Spleen (tissue), 11 donors: ENCODE results near the gene ARTN. TPM values are rescaled to one million over a fixed set of nuclear protein-coding genes. Genes with fewer than 3 reads are reported as not detected.

Experiments used
- DNase-seq: peaks from one replicate; pipeline ENCODE4 v3.0.0-alpha.2; 2020
- H3K27ac ChIP-seq, 8 donors: fragments of 200-600 bp; sonication (generic) in 7 of 8; 1 replicate in 4 of 8; 2 replicates in 4 of 8; pipeline versions ENCODE4 v1.5.0 to v1.8.0; 2016 to 2021; ENCODE audit warnings: inconsistent platforms in 4 of 8, mild to moderate bottlenecking in 4 of 8, moderate library complexity in 1 of 8
- H3K27me3 ChIP-seq, 7 donors: fragments of 200-600 bp; sonication (generic) in 6 of 7; replicated peaks in 1 of 7; 1 replicate in 4 of 7; 2 replicates in 3 of 7; pipeline versions ENCODE4 v1.5.0 to v1.8.0; 2016 to 2021; ENCODE audit warnings: inconsistent platforms in 3 of 7, mild to moderate bottlenecking in 1 of 7
- H3K36me3 ChIP-seq, 6 donors: fragments of 200-600 bp; sonication (generic) in 5 of 6; 1 replicate in 4 of 6; 2 replicates in 2 of 6; pipeline versions ENCODE4 v1.5.0 to v1.8.0; 2016 to 2021; ENCODE audit warnings: inconsistent platforms in 2 of 6
- H3K4me1 ChIP-seq, 6 donors: fragments of 200-600 bp; sonication (generic) in 5 of 6; 1 replicate in 3 of 6; 2 replicates in 3 of 6; pipeline versions ENCODE4 v1.5.0 to v1.8.0; 2016 to 2021; ENCODE audit warnings: inconsistent platforms in 3 of 6
- H3K4me3 ChIP-seq, 8 donors: fragments of 200-600 bp; sonication (generic) in 7 of 8; 1 replicate in 4 of 8; 2 replicates in 4 of 8; pipeline versions ENCODE4 v1.5.0 to v1.8.0; 2016 to 2021; ENCODE audit warnings: inconsistent platforms in 4 of 8, mild to moderate bottlenecking in 4 of 8, moderate library complexity in 2 of 8
- H3K9me3 ChIP-seq, 8 donors: fragments of 200-600 bp; sonication (generic) in 7 of 8; 1 replicate in 4 of 8; 2 replicates in 4 of 8; pipeline versions ENCODE4 v1.5.0 to v1.8.0; 2016 to 2021; ENCODE audit warnings: inconsistent platforms in 4 of 8
- POLR2A ChIP-seq, 3 donors: fragments of 450-650 bp; IDR thresholded peaks; one replicate each; pipeline ENCODE4 v1.5.1; 2017; ENCODE audit warnings: antibody characterized with exemption in 3 of 3, mild to moderate bottlenecking in 1 of 3
- POLR2AphosphoS5 ChIP-seq, 3 donors: sonication (generic); formaldehyde crosslinking; IDR thresholded peaks; one replicate each; pipeline ENCODE4 v1.5.1; 2017; ENCODE audit warnings: antibody characterized with exemption in 3 of 3
- WGBS, 5 donors: extraction: QIAGEN DNeasy Blood & Tissue Kit in 3 of 5; methylation state at CpG; one replicate each; pipeline versions ENCODE4 v1.1.5 to v1.1.7; 2013 to 2018; 5-methylcytosine and 5-hydroxymethylcytosine counted together
- intact Hi-C: fragments of 100-400 bp; cut with DNase I; formaldehyde crosslinking; loops from one replicate; pipeline ENCODE4 v1.15.0; 2023; ENCODE audit warnings: low total_unique reads
- polyA plus RNA-seq, 3 donors: library from polyadenylated mRNA; stranded (reverse); fragments of 200-250 nt; gene quantifications; one replicate each; pipeline ENCODE4 v1.2.1, GENCODE V29; 2013
- total RNA-seq, 7 donors: library from RNA; depleted of rRNA in 3 of 7; stranded (reverse); fragments of >200 nt in 3 of 7; fragmentation: NEBNext Ultra II Directional in 4 of 7; extraction: Animal tissue kit (Norgen Biotek cat#: 25700) in 4 of 7; gene quantifications; one replicate each; pipeline versions ENCODE4 v1.1.0 to v1.2.1, GENCODE V29; 2016 to 2021
- TF ChIP-seq, protein P1 (sequence below), 11 experiments: fragments of 200-600 bp in 7 of 11; fragments of 450-650 bp in 4 of 11; sonication (generic) in 4 of 11; IDR thresholded peaks in 8 of 11; conservative IDR thresholded peaks in 3 of 11; 1 replicate in 7 of 11; 2 replicates in 4 of 11; pipeline versions ENCODE4 v1.4.0 to v1.8.0; 2016 to 2021; ENCODE audit warnings: antibody characterized with exemption in 11 of 11, inconsistent platforms in 4 of 11, mild to moderate bottlenecking in 1 of 11
- donor health status: healthy with polysubstance abuse.
- donor health status: DM: no; HTN: no; CAD: no; lungs with moderate emphysema.
- donor health status: DM: no; HTN: no; CAD: no.
- donor health status: Bipolar disorder and iron deficiency.
- donor health status: healthy.
- donor health status: DM: no; HTN: no; CAD: no.
- donor health status: DM: yes; HTN: yes; CAD: no.

The ARTN gene
- total and polyA plus RNA-seq, 10 donors = 0.35 to 2.1 (median 0.72) TPM; not detected in 4

GRCh38 chr1:43938383-43938782 lies 4.8 kb downstream of the ARTN start:
- intact Hi-C loops = loop anchor here (10.0 kb wide), 1 partner anchor 414 kb away; no protein-coding TSS in a partner anchor

DNA sequence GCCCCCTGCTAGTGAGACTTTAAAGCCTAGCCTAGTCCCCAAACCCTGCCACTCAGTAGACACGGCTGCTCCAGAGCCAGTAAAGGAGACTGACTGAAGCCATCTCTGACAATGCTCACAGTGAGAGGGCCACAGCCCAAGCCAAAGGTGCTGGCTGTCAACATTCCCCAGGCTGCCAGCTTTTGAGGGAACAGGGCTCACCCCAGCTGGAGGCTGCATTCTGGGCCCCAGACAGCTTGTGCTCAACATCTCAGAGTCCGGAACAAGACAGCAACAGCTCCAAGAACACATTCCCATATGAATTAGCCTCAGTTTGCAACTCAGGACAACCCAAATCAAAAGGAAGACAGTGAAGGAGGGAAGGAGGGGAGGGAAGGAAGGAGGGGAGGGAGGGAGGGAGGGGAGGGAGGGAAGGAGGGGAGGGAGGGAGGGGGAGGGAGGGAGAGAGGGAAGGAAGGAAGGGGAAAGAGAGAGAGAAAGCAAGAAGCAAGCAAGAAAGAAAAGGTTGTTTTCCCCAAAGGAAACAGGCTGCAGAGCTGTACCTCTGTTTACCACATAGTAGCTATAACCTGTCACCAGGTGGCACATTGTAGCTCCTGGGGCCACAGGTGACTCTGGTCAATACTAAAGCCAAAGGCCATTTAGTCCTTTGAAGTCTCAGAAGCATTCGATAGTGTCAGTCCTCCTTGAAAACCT lies 5.4 kb downstream of the ARTN start:
- Histone ChIP-seq H3K4me3 (no peak overlapping the region), H3K36me3 (no peaks in the 10 kb centered on the region), H3K9me3 (no peaks in the 10 kb centered on the region), H3K27ac (no peak overlapping the region), H3K4me1 (peaks cover 0 to 29% (median 22%) of the 10 kb centered on the region in 6 donors), H3K27me3 (peaks cover 0 to 30% (median 17%) of the 10 kb centered on the region in 7 donors)
- TF ChIP-seq, protein P1, sequence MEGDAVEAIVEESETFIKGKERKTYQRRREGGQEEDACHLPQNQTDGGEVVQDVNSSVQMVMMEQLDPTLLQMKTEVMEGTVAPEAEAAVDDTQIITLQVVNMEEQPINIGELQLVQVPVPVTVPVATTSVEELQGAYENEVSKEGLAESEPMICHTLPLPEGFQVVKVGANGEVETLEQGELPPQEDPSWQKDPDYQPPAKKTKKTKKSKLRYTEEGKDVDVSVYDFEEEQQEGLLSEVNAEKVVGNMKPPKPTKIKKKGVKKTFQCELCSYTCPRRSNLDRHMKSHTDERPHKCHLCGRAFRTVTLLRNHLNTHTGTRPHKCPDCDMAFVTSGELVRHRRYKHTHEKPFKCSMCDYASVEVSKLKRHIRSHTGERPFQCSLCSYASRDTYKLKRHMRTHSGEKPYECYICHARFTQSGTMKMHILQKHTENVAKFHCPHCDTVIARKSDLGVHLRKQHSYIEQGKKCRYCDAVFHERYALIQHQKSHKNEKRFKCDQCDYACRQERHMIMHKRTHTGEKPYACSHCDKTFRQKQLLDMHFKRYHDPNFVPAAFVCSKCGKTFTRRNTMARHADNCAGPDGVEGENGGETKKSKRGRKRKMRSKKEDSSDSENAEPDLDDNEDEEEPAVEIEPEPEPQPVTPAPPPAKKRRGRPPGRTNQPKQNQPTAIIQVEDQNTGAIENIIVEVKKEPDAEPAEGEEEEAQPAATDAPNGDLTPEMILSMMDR (IDR thresholded peaks at IDR 0.05 in 8 of 11, conservative IDR thresholded peaks at IDR 0.05 in 3 of 11) = no peak
- TF ChIP-seq POLR2AphosphoS5 (IDR thresholded peaks at IDR 0.05) (no peak), POLR2A (IDR thresholded peaks at IDR 0.05) (no peak)
- DNase-seq = peak; percentile 25
- intact Hi-C loops = loop anchor here (10.0 kb wide), 1 partner anchor 414 kb away; no protein-coding TSS in a partner anchor
- 76 to 96% (median 89%) methylated on average over 1 to 3 of the region's 3 CpGs for WGBS, 5 donors

More at GRCh38 chr1:43938383-43938782, 4.8 kb downstream of the ARTN start:
- TF ChIP-seq POLR2A (IDR thresholded peaks at IDR 0.05) (no peak), POLR2AphosphoS5 (IDR thresholded peaks at IDR 0.05) (no peak)
- TF ChIP-seq, protein P1 (IDR thresholded peaks at IDR 0.05 in 8 of 11, conservative IDR thresholded peaks at IDR 0.05 in 3 of 11) = no peak
- H3K4me1 ChIP-seq = peaks cover 3 to 35% (median 29%) of the 10 kb centered on the region in 6 donors
- no peaks in the 10 kb centered on the region for H3K9me3 ChIP-seq
- H3K27ac ChIP-seq = no peak overlapping the region
- DNase-seq = peak; percentile 15
- 87 to 91% (median 91%) methylated on average over 10 of the region's 10 CpGs for WGBS, 5 donors
- peaks cover 0 to 36% (median 24%) of the 10 kb centered on the region in 7 donors for H3K27me3 ChIP-seq
- no peak overlapping the region for H3K4me3 ChIP-seq
- no peaks in the 10 kb centered on the region for H3K36me3 ChIP-seq

- no peaks in the 10 kb centered on the region for H3K9me3 ChIP-seq
- H3K4me1 ChIP-seq = peaks cover 10 to 29% (median 23%) of the 10 kb centered on the region in 6 donors
- no peak overlapping the region for H3K4me3 ChIP-seq
- peak; percentile 11 for DNase-seq
- 80 to 99% (median 86%) methylated on average over 3 of the region's 3 CpGs for whole genome bisulfite sequencing, 5 donors
- H3K27ac ChIP-seq = no peak overlapping the region
- H3K36me3 ChIP-seq = no peaks in the 10 kb centered on the region
- no peaks in the 10 kb centered on the region for H3K27me3 ChIP-seq
- TF ChIP-seq, protein P1 (IDR thresholded peaks at IDR 0.05 in 8 of 11, conservative IDR thresholded peaks at IDR 0.05 in 3 of 11) = no peak
- intact Hi-C loops = no loop called here
Measured at GRCh38 chr1:43942411-43942810, 8.8 kb downstream of the ARTN start.

DNA sequence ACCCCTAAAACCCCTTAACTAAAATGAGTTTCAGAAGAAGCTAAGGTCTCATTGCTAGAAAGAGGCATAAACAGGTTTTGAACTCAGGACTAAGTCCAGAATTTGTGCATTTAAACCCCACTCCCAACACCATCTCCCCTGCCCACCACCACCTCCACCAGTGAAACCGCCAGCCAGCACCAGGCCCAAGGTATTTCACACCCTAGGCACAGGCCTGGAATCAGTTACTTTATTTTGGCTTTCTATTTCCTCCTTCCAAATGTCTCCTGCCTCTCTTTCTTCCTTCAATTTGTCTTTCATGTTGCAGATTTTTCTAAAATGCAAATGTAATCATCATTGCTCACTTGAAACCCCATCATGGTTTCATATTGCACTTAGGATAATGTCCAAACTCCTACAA lies 11.3 kb downstream of the ARTN start:
- intact Hi-C loops = no loop called here
- no peak for DNase-seq
- WGBS, 5 donors = 88 to 100% (median 91%) methylated on average over 1 of the region's 1 CpG
- TF ChIP-seq, protein P1 (IDR thresholded peaks at IDR 0.05 in 8 of 11, conservative IDR thresholded peaks at IDR 0.05 in 3 of 11) = no peak
- TF ChIP-seq POLR2A (IDR thresholded peaks at IDR 0.05) (no peak), POLR2AphosphoS5 (IDR thresholded peaks at IDR 0.05) (no peak)
- Histone ChIP-seq H3K4me1 (peaks cover 20 to 51% (median 38%) of the 10 kb centered on the region in 6 donors), H3K27ac (no peak overlapping the region), H3K4me3 (no peak overlapping the region), H3K27me3 (no peaks in the 10 kb centered on the region), H3K9me3 (no peaks in the 10 kb centered on the region), H3K36me3 (peaks cover 0 to 10% (median 5%) of the 10 kb centered on the region in 6 donors)
